ENCODE measurements around the gene GLIPR1. TPM values are rescaled to one million over a fixed set of nuclear protein-coding genes. Genes with fewer than 3 reads are reported as not detected.
A peak's percentile ranks its signal among the peaks of the same experiment; 100 is the strongest.
"Not testable (repeated sequence)": the region's sequence is repeated elsewhere in the genome, so short reads cannot be mapped to it uniquely, and the experiment has no call there.

GLIPR1 gene
- total and polyA plus RNA-seq, 8 donors: 12.4 to 68.2 (median 13.8) TPM

- peak overlapping the region; percentile 83 to 93 for H3K27ac ChIP-seq
- H3K4me3 ChIP-seq: peak overlapping the region in 1 of 2 donors; percentile 34
- TF ChIP-seq, protein P1, sequence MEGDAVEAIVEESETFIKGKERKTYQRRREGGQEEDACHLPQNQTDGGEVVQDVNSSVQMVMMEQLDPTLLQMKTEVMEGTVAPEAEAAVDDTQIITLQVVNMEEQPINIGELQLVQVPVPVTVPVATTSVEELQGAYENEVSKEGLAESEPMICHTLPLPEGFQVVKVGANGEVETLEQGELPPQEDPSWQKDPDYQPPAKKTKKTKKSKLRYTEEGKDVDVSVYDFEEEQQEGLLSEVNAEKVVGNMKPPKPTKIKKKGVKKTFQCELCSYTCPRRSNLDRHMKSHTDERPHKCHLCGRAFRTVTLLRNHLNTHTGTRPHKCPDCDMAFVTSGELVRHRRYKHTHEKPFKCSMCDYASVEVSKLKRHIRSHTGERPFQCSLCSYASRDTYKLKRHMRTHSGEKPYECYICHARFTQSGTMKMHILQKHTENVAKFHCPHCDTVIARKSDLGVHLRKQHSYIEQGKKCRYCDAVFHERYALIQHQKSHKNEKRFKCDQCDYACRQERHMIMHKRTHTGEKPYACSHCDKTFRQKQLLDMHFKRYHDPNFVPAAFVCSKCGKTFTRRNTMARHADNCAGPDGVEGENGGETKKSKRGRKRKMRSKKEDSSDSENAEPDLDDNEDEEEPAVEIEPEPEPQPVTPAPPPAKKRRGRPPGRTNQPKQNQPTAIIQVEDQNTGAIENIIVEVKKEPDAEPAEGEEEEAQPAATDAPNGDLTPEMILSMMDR (IDR thresholded peaks at IDR 0.05): no peak
These were observed 2.1 kb downstream of the GLIPR1 start for GRCh38 chr12:75482646-75483045.

DNA sequence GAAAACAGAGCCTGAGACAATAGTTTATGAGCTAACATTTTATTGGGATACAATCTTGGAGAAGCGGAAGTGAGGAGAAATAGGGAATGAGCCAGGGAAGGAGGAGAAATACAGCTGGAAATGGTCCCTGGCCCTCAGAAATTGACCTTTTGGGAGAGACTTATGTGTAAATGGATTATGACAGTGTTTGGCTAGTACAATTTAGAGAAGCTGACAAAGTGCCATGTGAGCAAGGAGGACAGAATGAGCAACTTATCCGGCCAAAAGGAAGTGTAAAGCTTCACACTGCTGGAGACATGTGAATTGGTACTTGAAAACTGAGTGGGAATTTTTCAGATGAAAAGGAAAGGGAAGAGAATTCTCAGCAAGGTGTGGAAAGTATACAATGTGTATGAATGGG, 2.9 kb downstream of the GLIPR1 start:
- peaks cover 0 to 56% of the 10 kb centered on the region in 2 donors for H3K4me1 ChIP-seq
- DNase-seq (no peak), ATAC-seq (peak; percentile 21)
- H3K27ac ChIP-seq: peak overlapping the region; percentile 27 to 93
- intact Hi-C loops (cut with DNase I): no loop called here
- no peaks in the 10 kb centered on the region for H3K36me3 ChIP-seq
- TF ChIP-seq, protein P1 (IDR thresholded peaks at IDR 0.05): no peak
- no peaks in the 10 kb centered on the region for H3K27me3 ChIP-seq
- peak overlapping the region in 1 of 2 donors; percentile 34 for H3K4me3 ChIP-seq
- H3K9me3 ChIP-seq: no peaks in the 10 kb centered on the region

More at GRCh38 chr12:75482646-75483045, 2.1 kb downstream of the GLIPR1 start:
- H3K4me1 ChIP-seq: peaks cover 0 to 64% of the 10 kb centered on the region in 2 donors
- intact Hi-C loops (cut with DNase I): no loop called here
- H3K27me3 ChIP-seq: no peaks in the 10 kb centered on the region
- no peak for DNase-seq
- H3K9me3 ChIP-seq: no peaks in the 10 kb centered on the region
- no peaks in the 10 kb centered on the region for H3K36me3 ChIP-seq
- ATAC-seq: no peak

DNA sequence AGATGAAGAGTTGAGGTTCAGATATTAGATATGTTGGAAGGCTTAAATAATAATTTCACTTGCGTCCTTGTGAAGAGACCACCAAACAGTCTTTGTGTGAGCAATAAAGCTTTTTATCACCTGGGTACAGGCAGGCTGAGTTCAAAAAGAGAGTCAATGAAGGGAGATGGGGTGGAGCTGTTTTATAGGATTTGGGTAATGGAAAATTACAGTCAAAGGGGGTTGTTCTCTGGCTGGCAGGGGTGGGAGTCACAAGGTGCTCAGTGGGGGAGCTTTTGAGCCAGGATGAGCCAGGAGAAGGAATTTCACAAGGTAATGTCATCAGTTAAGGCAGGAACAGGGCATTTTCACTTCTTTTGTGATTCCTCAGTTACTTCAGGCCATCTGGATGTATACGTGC, 3.9 kb downstream of the GLIPR1 start:
- DNase-seq; intact Hi-C loops (cut with DNase I); H3K36me3 ChIP-seq; H3K4me3 ChIP-seq; H3K9me3 ChIP-seq; H3K27ac ChIP-seq; H3K27me3 ChIP-seq; ATAC-seq: not testable (repeated sequence)
- H3K4me1 ChIP-seq: peaks cover 0 to 46% of the 10 kb centered on the region in 2 donors

DNA sequence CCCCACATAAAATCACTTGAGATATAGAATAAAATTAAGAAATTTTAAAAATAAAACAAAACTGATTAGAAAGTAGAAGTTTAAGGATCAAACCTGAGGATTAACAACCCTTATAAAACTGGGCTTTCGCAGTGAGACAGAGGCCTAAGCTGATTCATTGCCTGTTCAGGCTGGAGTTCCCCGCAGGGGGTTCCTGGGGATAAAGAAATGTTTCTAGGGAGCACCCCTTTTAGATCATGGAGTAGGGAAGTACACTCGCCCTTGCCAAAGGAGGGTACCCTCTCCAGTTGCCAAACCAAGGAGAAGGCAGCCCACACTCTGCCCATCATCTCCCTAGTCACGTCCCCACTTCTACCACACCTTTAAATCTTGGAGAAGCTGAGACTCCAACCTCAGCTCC, 6.8 kb downstream of the GLIPR1 start:
- intact Hi-C loops (cut with DNase I): no loop called here
- Histone ChIP-seq H3K9me3 (no peaks in the 10 kb centered on the region), H3K27me3 (no peaks in the 10 kb centered on the region), H3K36me3 (no peaks in the 10 kb centered on the region), H3K4me1 (peaks cover 0 to 33% of the 10 kb centered on the region in 2 donors), H3K27ac (no peak overlapping the region), H3K4me3 (no peak overlapping the region)
- TF ChIP-seq, protein P1 (IDR thresholded peaks at IDR 0.05): no peak
- no peak for DNase-seq
- no peak for ATAC-seq

DNA sequence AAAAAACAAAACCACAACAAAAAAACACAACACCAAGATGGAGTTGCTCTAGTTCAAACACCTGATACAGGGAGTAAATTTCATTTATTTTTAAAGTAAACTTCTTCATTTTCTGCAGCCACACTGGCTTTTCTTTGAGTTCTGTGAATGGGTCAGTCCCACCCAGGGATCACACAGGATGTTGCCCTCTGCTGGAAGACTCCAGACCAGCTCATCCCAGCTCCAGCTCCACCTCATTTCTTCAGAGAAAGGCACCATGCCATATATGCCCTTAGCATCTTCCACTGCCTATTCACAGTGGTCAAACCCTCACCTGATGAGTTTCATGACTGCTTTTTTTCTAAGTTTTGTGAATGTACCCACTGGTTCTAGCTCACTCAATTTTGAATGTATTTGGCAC, 8.0 kb downstream of the GLIPR1 start:
- DNase-seq: peak in 1 of 4 donors; percentile 5
- H3K36me3 ChIP-seq: peaks cover 0 to 8% of the 10 kb centered on the region in 2 donors
- H3K27ac ChIP-seq: no peak overlapping the region
- no peaks in the 10 kb centered on the region for H3K9me3 ChIP-seq
- H3K27me3 ChIP-seq: no peaks in the 10 kb centered on the region
- intact Hi-C loops (cut with DNase I): no loop called here
- TF ChIP-seq, protein P1 (IDR thresholded peaks at IDR 0.05): no peak
- ATAC-seq: peak; percentile 66
- H3K4me1 ChIP-seq: peaks cover 0 to 20% of the 10 kb centered on the region in 2 donors
- H3K4me3 ChIP-seq: no peak overlapping the region

DNA sequence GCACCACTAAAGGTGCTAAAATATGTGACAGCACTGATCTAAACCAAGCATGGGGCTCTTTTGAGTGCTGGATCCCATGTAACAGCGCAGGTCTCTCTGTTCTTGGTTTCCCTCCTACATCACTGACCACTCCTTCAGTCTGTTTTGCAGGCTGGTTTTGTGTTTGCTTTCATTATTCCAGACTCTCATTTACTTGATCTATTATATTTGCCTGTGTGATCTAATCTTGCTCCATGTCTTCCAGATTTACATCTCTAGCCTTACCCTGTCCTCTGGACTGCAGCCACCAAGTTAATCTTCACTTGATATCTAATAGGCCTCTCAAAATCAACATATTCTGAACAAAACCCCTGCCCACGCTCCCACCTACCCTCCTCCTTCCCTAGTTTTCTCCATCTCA, 8.6 kb downstream of the GLIPR1 start:
- no peak for ATAC-seq

More for the DNA sequence above, 8.6 kb downstream of the GLIPR1 start:
- TF ChIP-seq, protein P1 (IDR thresholded peaks at IDR 0.05): no peak
- Histone ChIP-seq H3K4me1 (peaks cover 0 to 14% of the 10 kb centered on the region in 2 donors), H3K4me3 (no peak overlapping the region), H3K27me3 (no peaks in the 10 kb centered on the region), H3K36me3 (peaks cover 0 to 15% of the 10 kb centered on the region in 2 donors), H3K27ac (no peak overlapping the region), H3K9me3 (no peaks in the 10 kb centered on the region)
- no peak for DNase-seq
- intact Hi-C loops (cut with DNase I): no loop called here
